Measurements from ENCODE around the gene RPL39. TPM values are rescaled to one million over a fixed set of nuclear protein-coding genes. Genes with fewer than 3 reads are reported as not detected.
A peak's percentile ranks its signal among the peaks of the same experiment; 100 is the strongest.

The RPL39 gene
- total RNA-seq, 2 experiments from 2014 or later, result 3,712 to 3,978 TPM

- peak overlapping the region; percentile 62 for H3K27ac Mint-ChIP-seq
- DNase-seq (no peak), ATAC-seq (ENCODE audit: poor library complexity) (no peak)
- H3K4me3 Mint-ChIP-seq, result peak overlapping the region; percentile 69
- H3K9me3 ChIP-seq (ENCODE audit: control insufficient read depth in 1 of 2, insufficient read depth in 1 of 2, low read length in 2 of 2), result no peaks in the 10 kb centered on the region
- no peaks in the 10 kb centered on the region for H3K27me3 Mint-ChIP-seq
- CTCF ChIA-PET, result no interaction called here
- peaks cover 46% of the 10 kb centered on the region for H3K4me1 Mint-ChIP-seq (ENCODE audit: low read depth)
- POLR2A ChIA-PET, result interaction anchor here (0.9 to 7.9 kb wide), 4 partner anchors 61 to 186 kb away, joined by 3 to 78 read pairs (median 4); partner anchors contain the start of genes SEPTIN6 and UBE2A
- H3K4me3 ChIP-seq (ENCODE audit: low read length), result no peak overlapping the region
- H3K9me3 Mint-ChIP-seq, result no peaks in the 10 kb centered on the region
- no peaks in the 10 kb centered on the region for H3K27me3 ChIP-seq (ENCODE audit: control insufficient read depth in 1 of 2, insufficient read depth in 2 of 2, low read length in 2 of 2)
- peaks cover 48% of the 10 kb centered on the region for H3K4me1 ChIP-seq (ENCODE audit: insufficient read depth, low read length)
- intact Hi-C loops (cut with DNase I, micrococcal nuclease), result no loop called here
- H3K36me3 Mint-ChIP-seq (ENCODE audit: low read depth), result no peaks in the 10 kb centered on the region
- H3K36me3 ChIP-seq (ENCODE audit: insufficient read depth, low read length), result no peaks in the 10 kb centered on the region
- TF ChIP-seq CTCF (IDR thresholded peaks at IDR 0.05), result no peak
- no peak overlapping the region for H3K27ac ChIP-seq (ENCODE audit: low read depth in 1 of 2, low read length in 2 of 2)
Observed at GRCh38 chrX:119760026-119760877, 31.2 kb downstream of the RPL39 start.

GRCh38 chrX:119759248-119759766, 32.1 kb downstream of the RPL39 start:
- ATAC-seq (ENCODE audit: poor library complexity) (no peak), DNase-seq (no peak)
- Mint-ChIP-seq H3K27me3 (no peaks in the 10 kb centered on the region), H3K27ac (peak overlapping the region; percentile 62), H3K36me3 (ENCODE audit: low read depth) (no peaks in the 10 kb centered on the region), H3K4me1 (ENCODE audit: low read depth) (peaks cover 53% of the 10 kb centered on the region), H3K9me3 (no peaks in the 10 kb centered on the region), H3K4me3 (peak overlapping the region; percentile 69)
- H3K27ac ChIP-seq (ENCODE audit: low read depth in 1 of 2, low read length in 2 of 2), result no peak overlapping the region
- peaks cover 58% of the 10 kb centered on the region for H3K4me1 ChIP-seq (ENCODE audit: insufficient read depth, low read length)
- ChIA-PET POLR2A (interaction anchor here (1.3 to 7.9 kb wide), 7 partner anchors 26 to 77 kb away, joined by 3 to 90 read pairs (median 5); partner anchors contain the start of genes RPL39 and SEPTIN6), CTCF (interaction anchor here (1.2 to 1.9 kb wide), 2 partner anchors 26 to 276 kb away, joined by 3 to 6 read pairs; no protein-coding TSS in a partner anchor)
- no peaks in the 10 kb centered on the region for H3K27me3 ChIP-seq (ENCODE audit: control insufficient read depth in 1 of 2, insufficient read depth in 2 of 2, low read length in 2 of 2)
- intact Hi-C loops (cut with DNase I, micrococcal nuclease), result loop anchor here in 1 of 2 experiments (10.0 kb wide), 1 partner anchor 155 kb away; the partner anchor contains the start of gene NKRF
- H3K4me3 ChIP-seq (ENCODE audit: low read length), result peak overlapping the region; percentile 60
- H3K36me3 ChIP-seq (ENCODE audit: insufficient read depth, low read length), result no peaks in the 10 kb centered on the region
- no peak for TF ChIP-seq CTCF (IDR thresholded peaks at IDR 0.05)
- H3K9me3 ChIP-seq (ENCODE audit: control insufficient read depth in 1 of 2, insufficient read depth in 1 of 2, low read length in 2 of 2), result no peaks in the 10 kb centered on the region

GRCh38 chrX:119758731-119759247, 32.6 kb downstream of the RPL39 start:
- TF ChIP-seq CTCF (IDR thresholded peaks at IDR 0.05), result no peak
- Mint-ChIP-seq H3K27me3 (no peaks in the 10 kb centered on the region), H3K36me3 (ENCODE audit: low read depth) (no peaks in the 10 kb centered on the region), H3K4me1 (ENCODE audit: low read depth) (peaks cover 58% of the 10 kb centered on the region), H3K9me3 (no peaks in the 10 kb centered on the region), H3K4me3 (peak overlapping the region; percentile 7), H3K27ac (no peak overlapping the region)
- ChIA-PET POLR2A (interaction anchor here (0.7 to 7.9 kb wide), 14 partner anchors 10 to 290 kb away, joined by 3 to 90 read pairs (median 4); partner anchors contain the start of genes RPL39, SEPTIN6 and SLC25A5), CTCF (interaction anchor here (0.9 to 1.9 kb wide), 3 partner anchors 26 to 276 kb away, joined by 3 to 6 read pairs (median 3); no protein-coding TSS in a partner anchor)
- H3K4me1 ChIP-seq (ENCODE audit: insufficient read depth, low read length), result peaks cover 62% of the 10 kb centered on the region
- intact Hi-C loops (cut with DNase I, micrococcal nuclease), result loop anchor here in 1 of 2 experiments (10.0 kb wide), 1 partner anchor 154 kb away; the partner anchor contains the start of gene NKRF
- peak; percentile 42 for ATAC-seq (ENCODE audit: poor library complexity)
- peak in 11 of 14 experiments; percentile 2 to 68 (median 37) for DNase-seq
- H3K27ac ChIP-seq (ENCODE audit: low read depth in 1 of 2, low read length in 2 of 2), result peak overlapping the region in 1 of 2 donors; percentile 7
- H3K9me3 ChIP-seq (ENCODE audit: control insufficient read depth in 1 of 2, insufficient read depth in 1 of 2, low read length in 2 of 2), result no peaks in the 10 kb centered on the region
- no peaks in the 10 kb centered on the region for H3K36me3 ChIP-seq (ENCODE audit: insufficient read depth, low read length)
- H3K27me3 ChIP-seq (ENCODE audit: control insufficient read depth in 1 of 2, insufficient read depth in 2 of 2, low read length in 2 of 2), result no peaks in the 10 kb centered on the region
- peak overlapping the region; percentile 60 for H3K4me3 ChIP-seq (ENCODE audit: low read length)

Data from CD4-positive, alpha-beta T cell (primary cell).